Hepatocyte (in vitro differentiated cells): ENCODE results near the gene MCF2L. TPM values are rescaled to one million over a fixed set of nuclear protein-coding genes. Genes with fewer than 3 reads are reported as not detected.

ENCODE experiments used
- DNase-seq: peaks from one replicate; pipeline ENCODE4 v3.0.0-alpha.2; 2016; ENCODE audit warnings: low spot score
- H2AFZ ChIP-seq: fragments of 200-600 bp; sonication (generic); 2 replicates; pipeline ENCODE4 v1.6.0; 2016; ENCODE audit warnings: antibody characterized with exemption, mild to moderate bottlenecking
- H3K27ac ChIP-seq: fragments of 200-600 bp; sonication (generic); 2 replicates; pipeline ENCODE4 v1.5.1; 2016; ENCODE audit warnings: mild to moderate bottlenecking
- H3K27me3 ChIP-seq: fragments of 200-600 bp; sonication (generic); 2 replicates; pipeline ENCODE4 v1.6.1; 2016
- H3K36me3 ChIP-seq: fragments of 200-600 bp; sonication (generic); replicated peaks from 2 replicates; pipeline ENCODE4 v1.5.1; 2016; ENCODE audit warnings: low read depth; ENCODE audit not compliant: insufficient read depth
- H3K4me1 ChIP-seq: fragments of 200-600 bp; sonication (generic); 2 replicates; pipeline ENCODE4 v1.5.1; 2016; ENCODE audit warnings: mild to moderate bottlenecking, moderate library complexity; ENCODE audit not compliant: insufficient read depth
- H3K4me2 ChIP-seq: fragments of 200-600 bp; sonication (generic); 2 replicates; pipeline ENCODE4 v1.6.0; 2016
- H3K4me3 ChIP-seq: fragments of 200-600 bp; sonication (generic); 2 replicates; pipeline ENCODE4 v1.5.1; 2016; ENCODE audit warnings: mild to moderate bottlenecking
- H3K79me2 ChIP-seq: fragments of 200-600 bp; sonication (generic); 2 replicates; pipeline ENCODE4 v1.6.0; 2017; ENCODE audit warnings: mild to moderate bottlenecking
- H3K9me2 ChIP-seq: fragments of 200-600 bp; sonication (generic); replicated peaks from 2 replicates; pipeline ENCODE4 v1.6.0; 2017; ENCODE audit warnings: mild to moderate bottlenecking; ENCODE audit not compliant: insufficient read depth
- H3K9me3 ChIP-seq: fragments of 200-600 bp; sonication (generic); 2 replicates; pipeline ENCODE4 v1.5.1; 2016; ENCODE audit warnings: low read depth, mild to moderate bottlenecking
- H4K20me1 ChIP-seq: fragments of 200-600 bp; sonication (generic); 2 replicates; pipeline ENCODE4 v1.6.0; 2016; ENCODE audit warnings: mild to moderate bottlenecking; ENCODE audit not compliant: insufficient read depth, poor library complexity, severe bottlenecking
- CTCF ChIP-seq: fragments of 200-600 bp; sonication (generic); IDR thresholded peaks from 2 replicates; pipeline ENCODE4 v1.5.1; 2016; ENCODE audit warnings: antibody characterized with exemption, mild to moderate bottlenecking; ENCODE audit not compliant: poor library complexity
- EZH2 ChIP-seq: fragments of 200-600 bp; sonication (generic); IDR thresholded peaks from 2 replicates; pipeline ENCODE4 v1.6.1; 2016; ENCODE audit warnings: antibody characterized with exemption, mild to moderate bottlenecking, borderline replicate concordance
- EZH2phosphoT487 ChIP-seq: fragments of 200-600 bp; sonication (generic); IDR thresholded peaks from one replicate; pipeline ENCODE4 v1.6.1; 2018; ENCODE audit warnings: antibody characterized with exemption, mild to moderate bottlenecking, low read depth, moderate library complexity; ENCODE audit not compliant: unreplicated experiment, severe bottlenecking
- WGBS: methylation state at CpG from one replicate; pipeline ENCODE4 v1.1.6; 2016; ENCODE audit warnings: low lambda C conversion rate; ENCODE audit errors: missing lambda C conversion rate; 5-methylcytosine and 5-hydroxymethylcytosine counted together
- polyA plus RNA-seq: library from polyadenylated mRNA; unstranded; fragments of >200 nt; fragmentation: Nextera tagmentation; extraction: Ambion mirVana; gene quantifications from 2 replicates; pipeline ENCODE4 v1.2.1, GENCODE V29; 2016
- total RNA-seq: library from RNA; depleted of rRNA; stranded (reverse); fragments of >200 nt; gene quantifications from 2 replicates; pipeline ENCODE4 v1.2.3, GENCODE V29; 2014

MCF2L gene
- total and polyA plus RNA-seq, 2 experiments from 2014 or later, result 11.1 to 22.4 TPM

GRCh38 chr13:113040597-113041292, 71.7 kb downstream of the MCF2L start:
- DNase-seq, result no peak
- no peaks in the 10 kb centered on the region for H3K4me1 ChIP-seq
- TF ChIP-seq CTCF (no peak), EZH2 (no peak), EZH2phosphoT487 (no peak)
- H3K9me2 ChIP-seq, result no peaks in the 10 kb centered on the region
- no peak overlapping the region for H3K4me2 ChIP-seq
- H3K27ac ChIP-seq, result no peak overlapping the region
- no peaks in the 10 kb centered on the region for H3K27me3 ChIP-seq
- 86% methylated on average over 13 of the region's 13 CpGs for WGBS
- H3K4me3 ChIP-seq, result no peak overlapping the region
- H3K9me3 ChIP-seq, result no peaks in the 10 kb centered on the region
- no peaks in the 10 kb centered on the region for H3K36me3 ChIP-seq
- H3K79me2 ChIP-seq, result no peaks in the 10 kb centered on the region
- no peak overlapping the region for H2AFZ ChIP-seq
- H4K20me1 ChIP-seq, result no peaks in the 10 kb centered on the region

- Histone ChIP-seq H3K9me2 (no peaks in the 10 kb centered on the region), H3K79me2 (no peaks in the 10 kb centered on the region), H3K4me3 (no peak overlapping the region), H3K4me2 (no peak overlapping the region), H3K9me3 (no peaks in the 10 kb centered on the region), H2AFZ (no peak overlapping the region), H3K27me3 (no peaks in the 10 kb centered on the region), H3K36me3 (no peaks in the 10 kb centered on the region), H3K27ac (no peak overlapping the region), H4K20me1 (no peaks in the 10 kb centered on the region), H3K4me1 (no peaks in the 10 kb centered on the region)
- DNase-seq, result no peak
- 90% methylated on average over 9 of the region's 11 CpGs for WGBS
- TF ChIP-seq EZH2phosphoT487, result no peak
- TF ChIP-seq CTCF, result no peak
- TF ChIP-seq EZH2, result no peak
These were observed 72.3 kb downstream of the MCF2L start for GRCh38 chr13:113041293-113041690.

- DNase-seq, result no peak
- H3K9me3 ChIP-seq, result no peaks in the 10 kb centered on the region
- H3K27me3 ChIP-seq, result no peaks in the 10 kb centered on the region
- H3K4me3 ChIP-seq, result no peak overlapping the region
- TF ChIP-seq EZH2, result no peak
- TF ChIP-seq CTCF, result no peak
- TF ChIP-seq EZH2phosphoT487, result no peak
- H4K20me1 ChIP-seq, result no peaks in the 10 kb centered on the region
- no peaks in the 10 kb centered on the region for H3K4me1 ChIP-seq
- no peak overlapping the region for H2AFZ ChIP-seq
- no peaks in the 10 kb centered on the region for H3K79me2 ChIP-seq
- H3K9me2 ChIP-seq, result no peaks in the 10 kb centered on the region
- no peak overlapping the region for H3K4me2 ChIP-seq
- H3K36me3 ChIP-seq, result no peaks in the 10 kb centered on the region
- 95% methylated on average over 14 of the region's 15 CpGs for WGBS
- no peak overlapping the region for H3K27ac ChIP-seq
These were observed 72.9 kb downstream of the MCF2L start for GRCh38 chr13:113041896-113042295.
